Neutrophil (primary cell): Measurements from ENCODE around the gene LPIN1.

Experiments used
- H3K27ac ChIP-seq: fragments of 200-600 bp; sonication (generic); 2 replicates; pipeline ENCODE4 v1.5.1; 2016; ENCODE audit warnings: mild to moderate bottlenecking, moderate library complexity
- H3K27me3 ChIP-seq: fragments of 200-600 bp; sonication (generic); 2 replicates; pipeline ENCODE4 v1.6.0; 2016; ENCODE audit warnings: mild to moderate bottlenecking
- H3K36me3 ChIP-seq: fragments of 200-600 bp; sonication (generic); 2 replicates; pipeline ENCODE4 v1.5.1; 2017
- H3K4me1 ChIP-seq, 2 experiments: fragments of 200-600 bp in 1 of 2; sonication (generic) in 1 of 2; 1 replicate in 1 of 2; 2 replicates in 1 of 2; pipeline versions ENCODE4 v1.5.1 to v1.6.1; 2013 to 2016; ENCODE audit warnings: low read depth in 1 of 2, low read length in 1 of 2, mild to moderate bottlenecking in 1 of 2, moderate library complexity in 1 of 2; ENCODE audit not compliant: control insufficient read depth in 1 of 2, insufficient read depth in 1 of 2
- H3K4me3 ChIP-seq, 2 experiments: fragments of 200-600 bp in 1 of 2; sonication (generic) in 1 of 2; 1 replicate in 1 of 2; 2 replicates in 1 of 2; pipeline ENCODE4 v1.5.1; 2013 to 2016; ENCODE audit warnings: low read depth in 1 of 2, low read length in 1 of 2, mild to moderate bottlenecking in 1 of 2, moderate library complexity in 1 of 2
- H3K9me3 ChIP-seq: fragments of 200-600 bp; sonication (generic); 2 replicates; pipeline ENCODE4 v1.5.1; 2016
- TF ChIP-seq, protein P1 (sequence below): fragments of 200-600 bp; sonication (generic); IDR thresholded peaks from 2 replicates; pipeline ENCODE4 v1.5.1; 2016; ENCODE audit warnings: antibody characterized with exemption

LPIN1 gene

DNA sequence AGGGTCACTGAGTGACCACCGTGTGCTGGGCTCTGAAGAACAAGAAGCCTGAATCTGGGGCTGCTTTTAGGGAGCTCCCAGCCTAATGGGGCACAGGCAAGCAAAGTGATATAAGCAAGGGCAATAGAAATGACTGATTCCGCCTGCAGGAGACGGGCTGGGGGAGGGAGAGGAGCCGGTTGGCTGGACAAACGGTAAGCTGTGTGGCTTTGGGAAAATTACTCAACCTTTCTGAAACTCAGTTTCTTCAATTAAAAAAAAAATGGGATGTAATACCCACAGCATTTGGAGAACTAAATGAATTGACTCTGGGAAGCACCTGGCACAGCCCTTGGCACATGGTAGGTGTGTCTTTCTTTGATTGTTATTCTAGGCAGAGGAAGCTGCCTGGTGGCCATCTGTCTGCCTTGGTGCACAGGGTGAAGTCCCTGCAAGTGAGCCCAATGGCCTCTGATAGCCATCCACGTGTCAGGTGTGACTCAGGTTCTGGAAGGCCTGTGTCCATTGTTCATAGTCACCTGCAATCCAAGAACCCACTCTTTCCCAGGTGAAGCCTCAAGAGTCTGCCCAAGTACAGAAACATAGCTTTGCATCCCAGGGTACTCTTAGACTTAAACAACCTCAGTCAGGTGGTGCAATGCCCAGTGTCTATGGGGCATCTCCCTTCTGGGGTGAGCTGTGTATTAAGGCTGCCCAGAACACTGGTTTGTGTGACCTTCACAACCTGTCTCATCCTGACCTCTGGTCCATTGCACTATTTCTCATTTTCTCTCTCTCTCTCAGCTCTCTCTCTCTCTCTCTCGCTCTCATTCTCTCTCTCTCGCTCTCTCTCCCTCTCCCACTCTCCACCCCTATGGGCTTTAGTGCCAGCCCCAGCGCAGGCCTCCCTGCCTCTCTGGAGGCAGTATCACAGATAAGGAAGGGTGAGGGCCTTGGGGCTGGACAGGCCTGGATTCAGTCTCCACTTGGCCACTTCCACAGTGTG, 46.5 kb upstream of the LPIN1 start:
- Histone ChIP-seq H3K36me3 (no peaks in the 10 kb centered on the region), H3K27ac (no peak overlapping the region), H3K9me3 (no peaks in the 10 kb centered on the region), H3K27me3 (peaks cover 25% of the 10 kb centered on the region), H3K4me1 (no peaks in the 10 kb centered on the region), H3K4me3 (no peak overlapping the region)
- TF ChIP-seq, protein P1, sequence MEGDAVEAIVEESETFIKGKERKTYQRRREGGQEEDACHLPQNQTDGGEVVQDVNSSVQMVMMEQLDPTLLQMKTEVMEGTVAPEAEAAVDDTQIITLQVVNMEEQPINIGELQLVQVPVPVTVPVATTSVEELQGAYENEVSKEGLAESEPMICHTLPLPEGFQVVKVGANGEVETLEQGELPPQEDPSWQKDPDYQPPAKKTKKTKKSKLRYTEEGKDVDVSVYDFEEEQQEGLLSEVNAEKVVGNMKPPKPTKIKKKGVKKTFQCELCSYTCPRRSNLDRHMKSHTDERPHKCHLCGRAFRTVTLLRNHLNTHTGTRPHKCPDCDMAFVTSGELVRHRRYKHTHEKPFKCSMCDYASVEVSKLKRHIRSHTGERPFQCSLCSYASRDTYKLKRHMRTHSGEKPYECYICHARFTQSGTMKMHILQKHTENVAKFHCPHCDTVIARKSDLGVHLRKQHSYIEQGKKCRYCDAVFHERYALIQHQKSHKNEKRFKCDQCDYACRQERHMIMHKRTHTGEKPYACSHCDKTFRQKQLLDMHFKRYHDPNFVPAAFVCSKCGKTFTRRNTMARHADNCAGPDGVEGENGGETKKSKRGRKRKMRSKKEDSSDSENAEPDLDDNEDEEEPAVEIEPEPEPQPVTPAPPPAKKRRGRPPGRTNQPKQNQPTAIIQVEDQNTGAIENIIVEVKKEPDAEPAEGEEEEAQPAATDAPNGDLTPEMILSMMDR: no peak

DNA sequence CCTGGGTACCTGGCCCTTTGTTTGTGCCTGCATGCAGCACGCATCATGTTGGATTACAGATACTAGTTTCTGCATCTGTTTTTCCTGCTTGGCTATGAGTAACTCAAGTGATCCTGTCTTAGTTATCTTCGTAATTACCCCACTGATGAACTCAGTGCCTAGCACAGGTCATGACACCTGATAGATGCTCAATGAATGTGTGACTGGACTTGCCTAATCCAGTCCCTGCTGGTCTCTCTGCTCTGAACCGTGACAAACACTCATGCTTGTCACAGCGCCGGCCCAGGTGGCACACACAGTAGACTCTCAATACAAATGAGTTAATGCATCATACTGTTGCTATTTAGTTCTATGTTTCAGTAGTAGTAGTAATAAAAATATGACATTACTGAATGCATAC, 45.2 kb upstream of the LPIN1 start:
- no peak overlapping the region for H3K4me3 ChIP-seq
- H3K27me3 ChIP-seq: peaks cover 22% of the 10 kb centered on the region
- no peaks in the 10 kb centered on the region for H3K4me1 ChIP-seq
- no peaks in the 10 kb centered on the region for H3K9me3 ChIP-seq
- no peak overlapping the region for H3K27ac ChIP-seq
- H3K36me3 ChIP-seq: no peaks in the 10 kb centered on the region
- TF ChIP-seq, protein P1: no peak

DNA sequence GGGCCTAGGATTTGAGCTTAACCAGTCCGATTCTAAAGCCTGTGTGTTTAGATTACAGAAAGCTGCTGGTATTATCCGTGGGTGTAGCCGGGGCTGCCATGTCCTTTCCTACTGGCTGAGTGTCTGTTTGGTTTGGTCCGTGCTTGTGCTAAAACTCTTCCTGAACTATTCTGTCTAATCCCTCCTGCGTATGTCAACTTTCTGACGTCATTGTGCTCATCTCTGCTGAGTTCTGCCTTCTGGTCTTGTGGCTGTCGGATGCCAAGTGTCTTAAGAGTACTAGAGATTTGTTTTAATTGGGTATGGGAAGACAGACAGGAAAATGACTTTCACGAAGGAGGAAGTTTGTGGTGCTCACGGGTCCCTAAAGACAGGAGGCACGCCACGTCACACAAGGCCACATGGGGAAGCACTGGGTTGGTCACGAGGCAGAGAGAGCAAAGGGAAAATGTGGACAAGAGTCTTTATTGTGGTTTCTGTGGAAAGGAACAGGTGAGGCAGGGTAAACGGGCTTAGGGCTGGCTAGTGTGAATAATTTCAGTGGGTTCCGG, 44.6 kb upstream of the LPIN1 start:
- peaks cover 16% of the 10 kb centered on the region for H3K27me3 ChIP-seq
- no peaks in the 10 kb centered on the region for H3K9me3 ChIP-seq
- no peak overlapping the region for H3K27ac ChIP-seq
- TF ChIP-seq, protein P1: no peak
- H3K36me3 ChIP-seq: no peaks in the 10 kb centered on the region
- H3K4me3 ChIP-seq: no peak overlapping the region
- H3K4me1 ChIP-seq: no peaks in the 10 kb centered on the region

DNA sequence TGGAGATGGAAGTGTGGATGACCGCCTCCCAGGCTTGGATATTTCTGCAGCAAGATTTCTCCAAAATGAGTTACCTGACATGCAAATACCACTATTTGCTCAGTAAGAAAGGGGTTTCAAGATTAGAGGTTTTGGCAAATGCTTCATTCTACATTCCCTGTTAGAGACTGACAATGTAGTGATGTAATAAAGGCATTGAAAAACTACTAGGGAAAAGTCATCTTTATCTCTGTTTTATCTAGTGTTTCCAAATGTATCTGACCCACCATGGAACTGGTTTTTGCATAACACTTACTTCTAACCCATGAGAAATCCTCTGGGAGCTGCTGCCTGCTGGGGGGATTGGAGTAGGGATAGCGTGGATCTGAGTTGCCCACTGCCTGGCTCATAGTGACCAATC, 43.5 kb upstream of the LPIN1 start:
- no peaks in the 10 kb centered on the region for H3K4me1 ChIP-seq
- H3K27me3 ChIP-seq: peaks cover 5% of the 10 kb centered on the region
- no peak overlapping the region for H3K4me3 ChIP-seq
- H3K27ac ChIP-seq: no peak overlapping the region
- H3K36me3 ChIP-seq: no peaks in the 10 kb centered on the region
- TF ChIP-seq, protein P1: no peak
- H3K9me3 ChIP-seq: no peaks in the 10 kb centered on the region

DNA sequence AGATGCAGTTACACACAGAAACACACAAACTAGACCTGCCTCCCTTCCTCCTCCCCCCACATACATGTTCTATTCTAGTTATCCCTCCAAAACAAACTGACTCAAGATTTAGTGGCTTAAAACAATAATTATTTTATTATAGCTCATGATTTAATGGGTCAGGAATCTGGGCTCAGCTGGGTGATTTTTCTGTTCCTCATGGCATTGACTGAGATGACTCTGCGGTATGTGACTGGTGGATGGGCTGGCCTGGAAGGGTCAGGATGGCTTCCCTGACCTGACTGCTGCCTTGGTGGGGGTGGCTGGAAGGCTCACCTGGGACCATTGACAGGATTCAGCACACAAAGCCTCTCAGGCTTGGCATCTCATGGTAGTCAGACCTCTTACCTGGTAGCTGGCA, 42.7 kb upstream of the LPIN1 start:
- Histone ChIP-seq H3K27ac (no peak overlapping the region), H3K9me3 (no peaks in the 10 kb centered on the region), H3K36me3 (no peaks in the 10 kb centered on the region), H3K27me3 (no peaks in the 10 kb centered on the region), H3K4me3 (no peak overlapping the region), H3K4me1 (no peaks in the 10 kb centered on the region)
- TF ChIP-seq, protein P1: no peak
